HG03439 (cell line): ENCODE data around the gene CFH.
"Not testable (repeated sequence)": the region's sequence is repeated elsewhere in the genome, so short reads cannot be mapped to it uniquely, and the experiment has no call there.

Source experiments
- ATAC-seq: cut with Tn5 transposase; IDR thresholded peaks from one replicate; pipeline ENCODE4 v1.9.1; 2021; ENCODE audit warnings: mild to moderate bottlenecking, moderate library complexity; ENCODE audit not compliant: unreplicated experiment

The CFH gene

DNA sequence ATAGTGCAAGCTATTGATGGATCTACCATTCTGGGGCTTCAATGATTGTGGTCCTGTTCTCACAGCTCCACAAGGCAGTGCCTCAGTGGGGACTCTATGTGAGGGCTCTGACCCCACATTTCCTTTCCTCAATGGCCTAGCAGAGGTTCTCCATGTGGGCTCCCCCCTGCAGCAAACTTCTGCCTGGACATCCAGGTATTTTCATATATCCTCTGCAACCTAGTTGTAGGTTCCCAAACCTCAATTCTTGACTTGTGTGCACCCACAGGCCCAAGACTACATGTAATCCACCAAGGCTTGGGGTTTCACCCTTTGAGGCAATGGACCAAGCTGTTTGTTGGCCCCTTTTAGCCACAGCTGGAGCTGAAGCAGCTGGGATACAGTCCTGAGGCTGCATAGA lies 86.9 kb downstream of the CFH start:
- no peak for ATAC-seq

DNA sequence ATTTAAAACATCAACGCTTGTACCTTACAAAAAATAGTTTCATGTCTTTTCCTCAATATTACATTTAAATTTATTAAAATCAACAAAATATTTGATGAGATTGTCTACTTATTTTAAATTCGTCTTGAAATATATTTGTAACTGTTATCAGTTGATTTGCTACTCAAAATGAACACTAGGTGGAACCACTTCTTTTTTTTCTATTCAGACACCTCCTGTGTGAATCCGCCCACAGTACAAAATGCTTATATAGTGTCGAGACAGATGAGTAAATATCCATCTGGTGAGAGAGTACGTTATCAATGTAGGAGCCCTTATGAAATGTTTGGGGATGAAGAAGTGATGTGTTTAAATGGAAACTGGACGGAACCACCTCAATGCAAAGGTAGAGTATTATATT lies 91.4 kb downstream of the CFH start:
- ATAC-seq: peak; percentile 82

- ATAC-seq: not testable (repeated sequence)
Measured at GRCh38 chr1:196765019-196765740, 113.3 kb downstream of the CFH start.

GRCh38 chr1:196769823-196770222 lies 118.0 kb downstream of the CFH start:
- not testable (repeated sequence) for ATAC-seq

GRCh38 chr1:196773713-196774112 lies 121.9 kb downstream of the CFH start:
- ATAC-seq: no peak

- no peak for ATAC-seq
Measured at GRCh38 chr1:196774175-196774574, 122.3 kb downstream of the CFH start.

GRCh38 chr1:196774603-196775002 lies 122.8 kb downstream of the CFH start, which contains the start of gene CFHR3:
Gene CFHR3, plus strand, starts transcription at chr1:196774840. Its CDS starts 47 bp downstream, at chr1:196774887.
- peak; percentile 91 for ATAC-seq

GRCh38 chr1:196777603-196778002 lies 125.8 kb downstream of the CFH start:
- no peak for ATAC-seq

DNA sequence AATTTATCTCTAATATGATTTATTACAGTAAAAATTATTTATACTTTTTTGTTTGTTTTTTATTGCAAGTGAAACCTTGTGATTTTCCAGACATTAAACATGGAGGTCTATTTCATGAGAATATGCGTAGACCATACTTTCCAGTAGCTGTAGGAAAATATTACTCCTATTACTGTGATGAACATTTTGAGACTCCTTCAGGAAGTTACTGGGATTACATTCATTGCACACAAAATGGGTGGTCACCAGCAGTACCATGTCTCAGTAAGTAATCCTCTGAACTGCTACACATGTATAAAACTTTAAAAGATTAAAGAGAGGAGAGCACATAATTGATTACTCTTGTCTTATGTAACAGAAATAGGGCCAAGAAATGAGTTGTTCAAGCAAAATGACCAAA lies 127.2 kb downstream of the CFH start:
- no peak for ATAC-seq

- not testable (repeated sequence) for ATAC-seq
Measured at GRCh38 chr1:196791252-196791651, 139.4 kb downstream of the CFH start.

GRCh38 chr1:196794103-196794502 lies 142.3 kb downstream of the CFH start:
- not testable (repeated sequence) for ATAC-seq
